Right ventricle myocardium inferior (tissue), 1 donor: Measurements from ENCODE around the gene SLC16A10. TPM values are rescaled to one million over a fixed set of nuclear protein-coding genes. Genes with fewer than 3 reads are reported as not detected.

Experiments used
- ATAC-seq: fragments of 200-7000 bp; cut with Tn5 transposase; one replicate; pipeline ENCODE4 v1.9.1; 2020; ENCODE audit warnings: mild to moderate bottlenecking, moderate library complexity
- DNase-seq: peaks from one replicate; pipeline ENCODE4 v3.0.0; 2021; ENCODE audit errors: missing footprints
- intact Hi-C: fragments of 100-400 bp; cut with DNase I; formaldehyde crosslinking; loops from one replicate; pipeline ENCODE4 v1.11.0; 2022
- total RNA-seq: library from RNA; stranded (reverse); fragmentation: NEBNext Ultra II Directional; extraction: Animal tissue kit (Norgen Biotek cat#: 25700); gene quantifications from one replicate; pipeline ENCODE4 v1.2.1, GENCODE V29; 2021
- donor health status: DM: no; HTN: yes; CAD: no; lungs with severe emphysema.

SLC16A10 gene
- total RNA-seq, 1 donor from 2014 or later: 12.1 TPM

DNA sequence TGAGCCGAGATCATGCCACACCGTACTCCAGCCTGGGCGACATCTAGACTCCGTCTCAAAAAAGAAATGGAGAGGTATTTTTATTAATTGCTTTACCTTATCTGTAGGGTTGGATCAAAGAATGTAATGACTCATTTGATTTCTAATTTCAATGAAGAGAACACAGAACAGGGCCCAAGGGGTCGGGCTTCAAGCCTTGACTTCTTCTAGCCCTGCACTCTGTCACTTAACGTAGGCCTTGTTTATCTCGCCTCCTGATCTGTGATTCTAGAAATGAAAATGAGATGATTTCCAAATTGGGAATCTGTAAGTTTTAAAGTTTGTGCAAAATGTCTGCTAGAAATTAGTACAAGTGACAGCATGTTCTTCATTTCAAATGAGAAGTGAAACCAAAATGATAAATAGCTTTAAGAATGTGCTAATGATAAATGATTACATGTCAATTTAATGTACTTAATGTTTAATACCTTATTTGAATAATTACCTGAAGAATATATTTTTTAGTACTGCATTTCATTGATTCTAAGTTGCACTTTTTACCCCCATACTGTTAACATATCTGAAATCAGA is 180.5 kb downstream of the SLC16A10 start:
- DNase-seq (no peak), ATAC-seq (no peak)

DNA sequence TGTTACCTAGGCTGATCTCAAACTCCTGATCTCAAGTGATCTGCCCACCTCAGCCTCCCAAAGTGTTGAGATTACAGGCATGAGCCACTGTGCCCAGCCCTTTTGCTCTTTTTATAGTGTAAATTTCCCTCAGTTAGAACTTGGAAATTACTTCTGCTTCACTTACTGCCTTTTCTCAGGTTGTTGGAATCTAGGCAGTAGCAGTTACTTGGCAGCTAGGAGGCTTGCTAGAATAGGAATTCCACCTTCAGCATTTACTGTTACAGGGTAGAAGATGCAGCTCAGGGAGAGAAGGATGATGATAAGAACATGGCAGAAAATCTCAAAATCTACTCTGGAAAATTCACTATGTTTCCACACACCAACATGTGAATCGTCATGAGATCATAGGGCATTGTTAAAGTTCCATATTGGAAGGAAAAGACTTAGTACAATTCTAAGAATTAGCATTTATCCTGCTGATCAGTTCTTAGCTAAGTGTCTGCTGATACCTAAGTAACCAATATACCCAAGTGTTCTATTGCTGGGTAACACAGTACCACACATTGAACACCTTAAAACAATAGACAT is 182.2 kb downstream of the SLC16A10 start:
- no peak for DNase-seq
- intact Hi-C loops: no loop called here
- no peak for ATAC-seq

More for the DNA sequence above, 180.5 kb downstream of the SLC16A10 start:
- intact Hi-C loops: no loop called here

DNA sequence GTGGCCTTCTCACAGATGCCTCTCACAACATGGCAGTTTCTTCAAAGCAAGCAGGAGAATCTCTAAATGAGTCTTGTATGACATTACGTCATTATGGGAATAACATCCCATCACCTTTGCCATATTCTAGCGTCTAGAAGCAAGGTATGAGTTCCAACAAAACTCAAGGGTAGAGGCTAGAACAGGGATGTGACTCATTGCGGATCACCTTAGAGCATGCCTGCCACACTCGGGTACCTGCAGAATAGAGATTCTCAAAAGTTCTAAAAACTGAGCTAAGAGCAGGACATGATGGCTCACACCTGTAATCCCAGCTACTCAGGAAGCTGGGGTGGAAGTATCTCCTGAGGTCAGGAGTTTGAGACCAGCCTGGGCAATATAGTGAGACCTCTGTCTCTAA is 182.8 kb downstream of the SLC16A10 start:
- intact Hi-C loops: no loop called here
- ATAC-seq (no peak), DNase-seq (no peak)

DNA sequence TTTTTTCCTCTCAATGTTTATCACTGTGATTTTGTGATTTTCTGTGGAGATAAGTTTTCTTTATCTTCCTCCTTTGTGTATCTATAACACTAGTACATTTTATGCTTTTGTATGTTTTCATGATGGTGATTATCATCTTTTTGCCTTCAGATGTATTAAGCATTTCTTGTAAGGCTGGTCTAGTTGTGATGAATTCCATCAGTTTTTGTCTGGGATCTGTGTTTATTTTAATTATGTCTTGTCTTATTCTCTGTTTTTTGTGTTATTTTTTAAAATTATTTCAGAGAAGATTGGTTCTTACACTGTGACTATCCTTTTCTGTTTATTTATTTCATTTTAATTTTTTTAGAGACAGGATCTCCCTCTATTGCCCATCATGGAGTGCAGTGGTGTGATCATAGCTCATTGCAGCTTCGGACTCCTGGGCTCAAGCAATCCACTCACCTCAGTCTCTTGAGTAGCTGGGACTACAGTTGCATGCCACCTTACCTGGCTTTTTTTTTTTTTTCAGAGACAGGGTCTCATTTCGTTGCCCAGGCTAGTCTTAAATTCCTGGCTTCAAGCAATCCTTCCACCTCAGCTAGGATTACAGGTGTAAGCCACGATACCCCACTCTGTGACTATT is 187.4 kb downstream of the SLC16A10 start:
- DNase-seq (no peak), ATAC-seq (no peak)
- intact Hi-C loops: no loop called here

DNA sequence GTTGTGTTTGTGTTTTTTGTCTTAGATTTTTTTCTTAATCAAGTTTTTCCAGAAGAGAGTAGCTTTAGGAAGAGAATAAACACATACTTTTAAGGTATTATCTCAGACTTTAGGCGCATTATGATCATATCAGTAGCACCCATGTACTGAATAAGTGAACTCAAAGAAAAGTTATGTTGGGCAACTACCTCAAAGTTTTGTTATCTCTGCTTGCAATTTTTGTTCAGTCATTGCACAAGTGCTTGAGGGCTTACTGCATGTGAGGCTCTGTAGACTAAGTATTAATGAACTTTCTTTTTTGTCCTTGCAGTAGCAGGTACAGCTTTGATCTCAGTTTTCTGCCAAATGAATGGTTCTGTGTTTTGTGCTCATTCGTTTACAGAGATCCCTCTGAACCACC is 189.0 kb downstream of the SLC16A10 start:
- no peak for DNase-seq
- intact Hi-C loops: no loop called here
- no peak for ATAC-seq

DNA sequence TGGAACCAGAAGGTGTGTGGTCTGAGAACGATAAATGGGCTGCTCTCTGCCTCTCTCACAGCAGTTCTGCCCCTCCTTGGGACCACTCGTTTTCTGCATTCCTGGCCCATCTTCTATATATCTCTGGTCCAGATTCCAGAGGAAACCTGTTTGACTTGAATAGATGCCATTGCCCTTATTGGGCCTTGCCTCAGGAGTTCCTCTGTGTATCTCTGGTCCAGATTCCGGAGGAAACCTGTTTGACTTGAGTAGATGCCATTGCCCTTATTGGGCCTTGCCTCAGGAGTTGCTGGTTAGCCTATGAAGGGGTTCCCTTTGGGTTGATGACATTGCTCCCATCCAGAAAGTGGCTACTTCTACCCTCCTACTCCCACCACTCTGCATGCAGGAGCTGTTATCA is 189.4 kb downstream of the SLC16A10 start:
- DNase-seq: no peak
- intact Hi-C loops: no loop called here
- no peak for ATAC-seq

DNA sequence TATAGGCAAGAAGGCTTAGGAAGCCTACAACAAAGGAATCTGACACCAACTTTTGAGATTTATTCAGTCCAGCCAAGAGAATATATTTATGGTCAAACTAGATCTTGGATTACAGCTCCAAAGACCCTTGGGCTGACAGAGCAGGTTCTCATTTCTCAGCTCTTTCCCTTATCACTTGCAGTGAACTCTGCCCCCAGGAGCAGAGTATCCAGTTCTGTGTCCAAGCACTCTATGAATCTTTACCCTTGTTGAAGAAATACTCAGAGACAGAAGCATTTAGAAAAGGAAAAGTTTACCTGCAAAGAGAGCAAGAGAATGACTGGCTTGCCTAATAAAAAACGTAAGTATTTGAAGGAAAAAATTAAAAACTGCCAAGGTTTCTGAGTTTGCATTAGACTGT is 190.5 kb downstream of the SLC16A10 start:
- no peak for DNase-seq
- ATAC-seq: no peak
- intact Hi-C loops: no loop called here

DNA sequence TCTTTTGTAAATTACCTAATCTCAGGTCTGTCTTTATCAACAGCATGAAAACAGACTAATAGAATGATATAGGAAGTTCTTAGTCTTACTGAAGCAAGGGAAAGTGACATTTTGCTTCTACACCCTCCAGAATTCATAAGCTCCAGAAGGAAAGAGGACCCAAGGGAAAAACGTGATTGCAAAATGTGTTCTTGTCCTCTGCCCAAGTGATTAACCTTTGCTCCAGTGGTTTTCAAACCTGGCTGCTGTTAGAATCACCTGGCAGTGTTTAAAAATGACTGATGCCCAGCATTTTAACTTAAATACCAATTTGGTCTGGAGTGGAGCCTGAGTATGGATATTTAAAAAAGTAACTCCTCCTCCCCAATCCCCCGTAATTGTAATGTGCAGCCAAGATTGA is 191.4 kb downstream of the SLC16A10 start:
- no peak for DNase-seq
- no peak for ATAC-seq
- intact Hi-C loops: no loop called here

DNA sequence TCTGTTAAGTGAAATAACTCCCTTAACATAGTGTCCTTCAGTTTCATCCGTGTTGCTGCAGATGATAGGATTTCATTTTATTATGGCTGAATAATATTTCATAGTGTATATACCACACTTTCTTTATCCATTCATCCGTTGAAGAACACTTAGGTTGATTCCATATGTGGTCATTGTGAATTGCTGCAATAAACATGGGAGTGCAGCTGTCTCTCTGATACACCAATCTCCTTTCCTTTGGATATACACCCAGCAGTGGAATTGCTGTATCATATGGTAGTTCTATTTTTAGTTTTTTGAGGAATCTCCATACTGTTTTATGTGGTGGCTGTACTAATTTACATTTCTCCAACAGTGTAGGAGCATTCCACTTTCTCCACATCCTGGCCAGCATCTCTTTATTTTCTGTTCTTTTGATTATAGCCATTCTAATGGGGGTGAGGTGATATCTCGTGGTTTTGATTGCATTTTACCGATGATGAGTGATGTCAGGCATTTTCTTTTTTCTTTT is 193.2 kb downstream of the SLC16A10 start:
- intact Hi-C loops: no loop called here
- DNase-seq (no peak), ATAC-seq (no peak)

Other genes with a start within 250 kb of the SLC16A10 start
- gene AMD1, start 212.7 kb upstream of the SLC16A10 start, total RNA-seq: 84.9 TPM
- 129 TPM for gene GTF3C6, start 128.8 kb upstream of the SLC16A10 start, total RNA-seq
- 25.7 TPM for gene RPF2, start 105.5 kb upstream of the SLC16A10 start, total RNA-seq